BLaER1 treated with 17β-estradiol and CSF1 and Interleukin-3, amounts not matched to agents 10 nM and 100 nM (cell line): ENCODE measurements around the gene BMP2K.

Source experiments
- H3K27ac ChIP-seq, 11 experiments: shearing (Covaris generic); formaldehyde crosslinking; 2 replicates each; pipeline ENCODE4 v1.8.1; 2022
- H3K27me3 ChIP-seq, 11 experiments: shearing (Covaris generic); formaldehyde crosslinking; 2 replicates each; pipeline ENCODE4 v1.8.1; 2022
- H3K36me3 ChIP-seq, 11 experiments: shearing (Covaris generic); formaldehyde crosslinking; 2 replicates each; pipeline ENCODE4 v1.8.1; 2022
- H3K4me1 ChIP-seq, 10 experiments: shearing (Covaris generic); formaldehyde crosslinking; 2 replicates each; pipeline ENCODE4 v1.8.1; 2022
- H3K4me2 ChIP-seq, 11 experiments: shearing (Covaris generic); formaldehyde crosslinking; 2 replicates each; pipeline ENCODE4 v1.8.1; 2022
- H3K4me3 ChIP-seq, 10 experiments: shearing (Covaris generic); formaldehyde crosslinking; 2 replicates each; pipeline ENCODE4 v1.8.1; 2022
- H3K9ac ChIP-seq, 11 experiments: shearing (Covaris generic); formaldehyde crosslinking; 2 replicates each; pipeline ENCODE4 v1.8.1; 2022
- H3K9me3 ChIP-seq, 11 experiments: shearing (Covaris generic); formaldehyde crosslinking; replicated peaks in 1 of 11; 2 replicates each; pipeline ENCODE4 v1.8.1; 2022
- H4K20me1 ChIP-seq, 11 experiments: shearing (Covaris generic); formaldehyde crosslinking; 2 replicates each; pipeline ENCODE4 v1.8.1; 2022
- Cebpa-rat ChIP-seq, 11 experiments: shearing (Covaris generic); IDR thresholded peaks; 2 replicates each; pipeline ENCODE4 v1.8.1; 2022

BMP2K gene

GRCh38 chr4:78747475-78747922 lies 28.7 kb upstream of the BMP2K start:
- H3K4me3 ChIP-seq = no peak overlapping the region
- H4K20me1 ChIP-seq = no peaks in the 10 kb centered on the region
- no peak overlapping the region for H3K9ac ChIP-seq
- TF ChIP-seq Cebpa-rat (IDR thresholded peaks at IDR 0.05) = no peak
- peaks cover 17 to 46% (median 28%) of the 10 kb centered on the region in 10 experiments for H3K4me1 ChIP-seq
- H3K27ac ChIP-seq = no peak overlapping the region
- no peaks in the 10 kb centered on the region for H3K9me3 ChIP-seq
- no peaks in the 10 kb centered on the region for H3K27me3 ChIP-seq
- H3K36me3 ChIP-seq = no peaks in the 10 kb centered on the region
- no peak overlapping the region for H3K4me2 ChIP-seq

GRCh38 chr4:78748381-78748780 lies 27.8 kb upstream of the BMP2K start:
- no peak for TF ChIP-seq Cebpa-rat (IDR thresholded peaks at IDR 0.05)
- Histone ChIP-seq H3K36me3 (no peaks in the 10 kb centered on the region), H3K9ac (no peak overlapping the region), H3K27ac (peak overlapping the region in 3 of 11 experiments; percentile 5 to 97 (median 93); a peak in 5 of 22 replicates), H3K4me3 (no peak overlapping the region), H3K4me1 (peaks cover 17 to 55% (median 34%) of the 10 kb centered on the region in 10 experiments), H4K20me1 (no peaks in the 10 kb centered on the region), H3K27me3 (no peaks in the 10 kb centered on the region), H3K9me3 (no peaks in the 10 kb centered on the region), H3K4me2 (peak overlapping the region in 3 of 11 experiments; percentile 32 to 86 (median 81); a peak in 5 of 22 replicates)

GRCh38 chr4:78749258-78749971 lies 26.7 kb upstream of the BMP2K start:
- Histone ChIP-seq H3K4me2 (peak overlapping the region; percentile 1 to 87 (median 53); a peak in 18 of 22 replicates), H3K27ac (peak overlapping the region in 7 of 11 experiments; percentile 55 to 97 (median 88); a peak in 14 of 22 replicates), H3K9me3 (no peaks in the 10 kb centered on the region), H4K20me1 (no peaks in the 10 kb centered on the region), H3K27me3 (no peaks in the 10 kb centered on the region), H3K36me3 (no peaks in the 10 kb centered on the region), H3K4me1 (peaks cover 17 to 61% (median 34%) of the 10 kb centered on the region in 10 experiments), H3K9ac (peak overlapping the region in 6 of 11 experiments; percentile 46 to 81 (median 68); a peak in 10 of 22 replicates), H3K4me3 (no peak overlapping the region)
- TF ChIP-seq Cebpa-rat (IDR thresholded peaks at IDR 0.05) = no peak

GRCh38 chr4:78749972-78750727 lies 26.0 kb upstream of the BMP2K start:
- peak overlapping the region in 9 of 11 experiments; percentile 37 to 97 (median 81); a peak in 17 of 22 replicates for H3K27ac ChIP-seq
- no peak for TF ChIP-seq Cebpa-rat (IDR thresholded peaks at IDR 0.05)
- H3K27me3 ChIP-seq = no peaks in the 10 kb centered on the region
- H3K36me3 ChIP-seq = no peaks in the 10 kb centered on the region
- no peaks in the 10 kb centered on the region for H3K9me3 ChIP-seq
- H3K4me3 ChIP-seq = no peak overlapping the region; a peak in 1 of 20 replicates
- H3K4me1 ChIP-seq = peaks cover 17 to 61% (median 34%) of the 10 kb centered on the region in 10 experiments
- H3K4me2 ChIP-seq = peak overlapping the region; percentile 37 to 94 (median 78)
- H4K20me1 ChIP-seq = no peaks in the 10 kb centered on the region
- peak overlapping the region in 7 of 11 experiments; percentile 7 to 84 (median 66); a peak in 13 of 22 replicates for H3K9ac ChIP-seq

GRCh38 chr4:78753091-78753490 lies 23.1 kb upstream of the BMP2K start:
- H3K36me3 ChIP-seq = no peaks in the 10 kb centered on the region
- H3K4me1 ChIP-seq = peaks cover 17 to 84% (median 34%) of the 10 kb centered on the region in 10 experiments
- no peaks in the 10 kb centered on the region for H3K27me3 ChIP-seq
- H3K4me3 ChIP-seq = no peak overlapping the region
- H4K20me1 ChIP-seq = no peaks in the 10 kb centered on the region
- no peak for TF ChIP-seq Cebpa-rat (IDR thresholded peaks at IDR 0.05)
- H3K4me2 ChIP-seq = peak overlapping the region in 5 of 11 experiments; percentile 28 to 94 (median 59); a peak in 9 of 22 replicates
- no peak overlapping the region for H3K27ac ChIP-seq
- no peak overlapping the region for H3K9ac ChIP-seq
- peaks cover 0 to 7% (median 0%) of the 10 kb centered on the region in 11 experiments; a peak in 4 of 22 replicates for H3K9me3 ChIP-seq

- H3K9ac ChIP-seq = no peak overlapping the region
- no peak for TF ChIP-seq Cebpa-rat (IDR thresholded peaks at IDR 0.05)
- H3K36me3 ChIP-seq = no peaks in the 10 kb centered on the region
- H4K20me1 ChIP-seq = no peaks in the 10 kb centered on the region
- H3K9me3 ChIP-seq = peaks cover 0 to 11% (median 0%) of the 10 kb centered on the region in 11 experiments; a peak in 5 of 22 replicates
- no peaks in the 10 kb centered on the region for H3K27me3 ChIP-seq
- H3K4me3 ChIP-seq = no peak overlapping the region
- no peak overlapping the region for H3K27ac ChIP-seq
- no peak overlapping the region for H3K4me2 ChIP-seq
- peaks cover 12 to 69% (median 24%) of the 10 kb centered on the region in 10 experiments for H3K4me1 ChIP-seq
Observed at GRCh38 chr4:78754872-78755271, 21.3 kb upstream of the BMP2K start.

- Histone ChIP-seq H3K27me3 (no peaks in the 10 kb centered on the region), H3K4me1 (peaks cover 3 to 58% (median 13%) of the 10 kb centered on the region in 10 experiments; a peak in 16 of 20 replicates), H3K9me3 (peaks cover 0 to 11% (median 0%) of the 10 kb centered on the region in 11 experiments; a peak in 5 of 22 replicates), H4K20me1 (no peaks in the 10 kb centered on the region), H3K9ac (no peak overlapping the region), H3K27ac (no peak overlapping the region), H3K4me3 (no peak overlapping the region), H3K36me3 (no peaks in the 10 kb centered on the region), H3K4me2 (peak overlapping the region in 4 of 11 experiments; percentile 4 to 44 (median 17); a peak in 5 of 22 replicates)
- TF ChIP-seq Cebpa-rat (IDR thresholded peaks at IDR 0.05) = no peak
Observed at GRCh38 chr4:78756137-78756536, 20.0 kb upstream of the BMP2K start.

GRCh38 chr4:78756776-78757175 lies 19.4 kb upstream of the BMP2K start:
- Histone ChIP-seq H3K27me3 (no peaks in the 10 kb centered on the region), H3K4me3 (no peak overlapping the region), H3K4me2 (peak overlapping the region in 5 of 11 experiments; percentile 4 to 44 (median 14); a peak in 5 of 22 replicates), H3K36me3 (no peaks in the 10 kb centered on the region), H3K9me3 (peaks cover 0 to 11% (median 0%) of the 10 kb centered on the region in 11 experiments; a peak in 5 of 22 replicates), H4K20me1 (no peaks in the 10 kb centered on the region), H3K4me1 (peaks cover 3 to 51% (median 12%) of the 10 kb centered on the region in 10 experiments; a peak in 16 of 20 replicates), H3K27ac (no peak overlapping the region), H3K9ac (no peak overlapping the region)
- TF ChIP-seq Cebpa-rat (IDR thresholded peaks at IDR 0.05) = no peak

- peak overlapping the region in 2 of 11 experiments; percentile 44 to 57; a peak in 5 of 22 replicates for H3K4me2 ChIP-seq
- no peak for TF ChIP-seq Cebpa-rat (IDR thresholded peaks at IDR 0.05)
- H3K9ac ChIP-seq = no peak overlapping the region
- H3K4me3 ChIP-seq = no peak overlapping the region
- H3K4me1 ChIP-seq = peaks cover 0 to 43% (median 6%) of the 10 kb centered on the region in 10 experiments; a peak in 10 of 20 replicates
- peaks cover 0 to 11% (median 0%) of the 10 kb centered on the region in 11 experiments; a peak in 5 of 22 replicates for H3K9me3 ChIP-seq
- H3K36me3 ChIP-seq = no peaks in the 10 kb centered on the region
- no peaks in the 10 kb centered on the region for H4K20me1 ChIP-seq
- no peaks in the 10 kb centered on the region for H3K27me3 ChIP-seq
- no peak overlapping the region for H3K27ac ChIP-seq
Observed at GRCh38 chr4:78757574-78757973, 18.6 kb upstream of the BMP2K start.
